Endodermal cell (in vitro differentiated cells): Measurements from ENCODE around the gene PTGIR. TPM values are rescaled to one million over a fixed set of nuclear protein-coding genes. Genes with fewer than 3 reads are reported as not detected.
"Not testable (repeated sequence)": the region's sequence is repeated elsewhere in the genome, so short reads cannot be mapped to it uniquely, and the experiment has no call there.

Experiments used
- DNase-seq: peaks from one replicate; pipeline ENCODE4 v3.0.0-alpha.2; 2017
- H3K27ac ChIP-seq: 2 replicates; pipeline ENCODE4 v1.5.1; 2013; ENCODE audit warnings: mild to moderate bottlenecking, low read depth, low read length, moderate library complexity
- H3K27me3 ChIP-seq: 2 replicates; pipeline ENCODE4 v1.6.1; 2013; ENCODE audit warnings: mild to moderate bottlenecking, low read length, moderate library complexity; ENCODE audit not compliant: insufficient read depth, control insufficient read depth, poor library complexity, severe bottlenecking
- H3K36me3 ChIP-seq: 2 replicates; pipeline ENCODE4 v1.7.0; 2013; ENCODE audit warnings: mild to moderate bottlenecking, low read length, moderate library complexity; ENCODE audit not compliant: control insufficient read depth, insufficient read depth
- H3K4me1 ChIP-seq: one replicate; pipeline ENCODE4 v1.7.0; 2013; ENCODE audit warnings: low read length; ENCODE audit not compliant: control insufficient read depth, insufficient read depth
- H3K4me3 ChIP-seq: 2 replicates; pipeline ENCODE4 v1.5.1; 2013; ENCODE audit warnings: mild to moderate bottlenecking, low read length, moderate library complexity
- H3K9ac ChIP-seq: 2 replicates; pipeline ENCODE4 v1.6.1; 2013; ENCODE audit warnings: mild to moderate bottlenecking, low read length, moderate library complexity; ENCODE audit not compliant: poor library complexity, severe bottlenecking; ENCODE audit errors: extremely low read depth
- H3K9me3 ChIP-seq: 2 replicates; pipeline ENCODE4 v1.6.1; 2013; ENCODE audit warnings: mild to moderate bottlenecking, low read length, moderate library complexity; ENCODE audit not compliant: control insufficient read depth
- H3K27ac Mint-ChIP-seq: 2 replicates; pipeline ENCODE4 v1.8.0; 2020; ENCODE audit warnings: mixed read lengths
- H3K27me3 Mint-ChIP-seq: 2 replicates; pipeline ENCODE4 v1.8.0; 2021; ENCODE audit warnings: mild to moderate bottlenecking, mixed read lengths; ENCODE audit not compliant: insufficient read depth
- H3K36me3 Mint-ChIP-seq: 2 replicates; pipeline ENCODE4 v1.8.0; 2020; ENCODE audit warnings: low read depth, mixed read lengths
- H3K4me1 Mint-ChIP-seq: 2 replicates; pipeline ENCODE4 v1.8.0; 2020; ENCODE audit warnings: mixed read lengths
- H3K4me3 Mint-ChIP-seq: 2 replicates; pipeline ENCODE4 v1.8.0; 2020; ENCODE audit warnings: mild to moderate bottlenecking, moderate library complexity, mixed read lengths
- H3K9me3 Mint-ChIP-seq: 2 replicates; pipeline ENCODE4 v1.8.0; 2020; ENCODE audit warnings: mild to moderate bottlenecking, mixed read lengths
- WGBS, 2 experiments: methylation state at CpG; one replicate each; pipeline versions ENCODE4 v1.1.5 to v1.1.7; 2013; ENCODE audit warnings: missing lambda C conversion rate in 2 of 2, mixed read lengths in 1 of 2; ENCODE audit not compliant: insufficient coverage in 1 of 2, insufficient read length in 1 of 2; 5-methylcytosine and 5-hydroxymethylcytosine counted together
- total RNA-seq, 2 donors: library from RNA; stranded (reverse); fragmentation: NEBNext Ultra II Directional in 1 of 2; extraction: Animal tissue kit (Norgen Biotek cat#: 25700) in 1 of 2; gene quantifications; 2 replicates in 1 of 2; 3 replicates in 1 of 2; pipeline ENCODE4 v1.2.1, GENCODE V29; 2021
- TF ChIP-seq, protein P1 (sequence below): fragments of 200-600 bp; sonication (generic); conservative IDR thresholded peaks from 2 replicates; pipeline ENCODE4 v1.5.0; 2021; ENCODE audit warnings: antibody characterized with exemption, mild to moderate bottlenecking

The PTGIR gene
- total RNA-seq, 2 donors from 2014 or later: not detected

DNA sequence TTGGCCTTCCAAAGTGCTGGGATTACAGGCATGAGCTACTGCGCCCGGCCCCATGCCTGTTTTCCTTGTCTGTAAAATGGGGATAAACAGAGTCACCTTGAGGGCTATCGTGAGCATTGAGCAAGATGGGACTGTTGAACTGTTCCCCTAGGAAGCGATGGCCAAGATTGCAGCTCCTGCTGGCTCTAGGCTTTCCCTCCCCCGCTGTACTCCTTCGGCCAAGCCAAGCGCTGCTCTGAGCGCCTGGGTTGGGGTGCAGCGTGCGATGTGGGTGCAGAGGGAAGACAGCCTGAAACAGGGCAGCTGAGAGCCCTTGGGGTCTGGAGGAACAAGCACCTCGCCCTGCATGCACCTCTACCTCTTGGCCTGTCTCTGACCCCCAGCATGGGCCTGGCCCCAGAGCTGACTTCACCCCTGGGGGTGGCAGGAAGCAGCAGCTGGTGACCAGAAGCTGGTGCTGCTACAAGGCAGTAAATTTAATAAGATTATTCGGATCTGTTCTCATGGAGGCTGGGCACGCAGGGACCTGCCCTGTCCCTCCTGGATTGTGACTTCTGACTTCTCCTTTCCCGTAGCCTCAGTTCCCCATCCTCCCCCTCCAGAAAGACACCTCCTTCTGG is 5.8 kb upstream of the PTGIR start:
- 86 to 89% methylated on average over 12 to 14 of the region's 14 CpGs for WGBS, 2 experiments
- no peak overlapping the region for H3K27ac ChIP-seq
- no peak for DNase-seq
- no peak overlapping the region for H3K4me3 Mint-ChIP-seq
- no peaks in the 10 kb centered on the region for H3K4me1 ChIP-seq
- H3K4me3 ChIP-seq: no peak overlapping the region
- no peaks in the 10 kb centered on the region for H3K9me3 Mint-ChIP-seq
- no peaks in the 10 kb centered on the region for H3K9me3 ChIP-seq
- H3K9ac ChIP-seq: no peak overlapping the region
- peaks cover 51% of the 10 kb centered on the region for H3K27me3 Mint-ChIP-seq
- H3K4me1 Mint-ChIP-seq: peaks cover 4% of the 10 kb centered on the region
- H3K36me3 ChIP-seq: no peaks in the 10 kb centered on the region
- H3K27ac Mint-ChIP-seq: no peak overlapping the region
- no peaks in the 10 kb centered on the region for H3K36me3 Mint-ChIP-seq
- peaks cover 34% of the 10 kb centered on the region for H3K27me3 ChIP-seq
- TF ChIP-seq, protein P1, sequence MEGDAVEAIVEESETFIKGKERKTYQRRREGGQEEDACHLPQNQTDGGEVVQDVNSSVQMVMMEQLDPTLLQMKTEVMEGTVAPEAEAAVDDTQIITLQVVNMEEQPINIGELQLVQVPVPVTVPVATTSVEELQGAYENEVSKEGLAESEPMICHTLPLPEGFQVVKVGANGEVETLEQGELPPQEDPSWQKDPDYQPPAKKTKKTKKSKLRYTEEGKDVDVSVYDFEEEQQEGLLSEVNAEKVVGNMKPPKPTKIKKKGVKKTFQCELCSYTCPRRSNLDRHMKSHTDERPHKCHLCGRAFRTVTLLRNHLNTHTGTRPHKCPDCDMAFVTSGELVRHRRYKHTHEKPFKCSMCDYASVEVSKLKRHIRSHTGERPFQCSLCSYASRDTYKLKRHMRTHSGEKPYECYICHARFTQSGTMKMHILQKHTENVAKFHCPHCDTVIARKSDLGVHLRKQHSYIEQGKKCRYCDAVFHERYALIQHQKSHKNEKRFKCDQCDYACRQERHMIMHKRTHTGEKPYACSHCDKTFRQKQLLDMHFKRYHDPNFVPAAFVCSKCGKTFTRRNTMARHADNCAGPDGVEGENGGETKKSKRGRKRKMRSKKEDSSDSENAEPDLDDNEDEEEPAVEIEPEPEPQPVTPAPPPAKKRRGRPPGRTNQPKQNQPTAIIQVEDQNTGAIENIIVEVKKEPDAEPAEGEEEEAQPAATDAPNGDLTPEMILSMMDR: no peak

DNA sequence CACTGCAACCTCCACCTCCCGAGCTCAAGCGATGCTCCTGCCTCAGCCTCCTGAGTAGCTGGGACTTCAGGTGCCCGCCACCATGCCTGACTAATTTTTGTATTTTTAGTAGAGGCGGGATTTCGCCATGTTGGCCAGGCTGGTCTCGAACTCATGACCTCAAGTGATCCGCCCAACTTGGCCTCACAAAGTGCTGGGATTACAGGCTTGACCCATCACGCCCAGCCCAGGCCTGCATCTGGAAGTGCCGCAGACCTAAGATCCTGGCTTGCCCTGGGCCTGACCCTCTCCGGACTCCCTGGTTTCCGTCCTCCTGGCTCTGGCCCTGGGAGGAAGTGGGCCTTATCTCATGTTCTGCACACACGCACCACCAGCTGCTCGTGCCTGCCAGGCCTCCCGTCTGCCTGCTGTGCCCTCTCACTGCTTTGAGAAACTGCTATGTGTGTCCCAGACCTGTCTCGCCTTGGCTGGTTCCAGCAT is 4.7 kb upstream of the PTGIR start:
- H3K36me3 ChIP-seq: no peaks in the 10 kb centered on the region
- no peaks in the 10 kb centered on the region for H3K4me1 ChIP-seq
- no peak overlapping the region for H3K9ac ChIP-seq
- peaks cover 44% of the 10 kb centered on the region for H3K27me3 Mint-ChIP-seq
- WGBS, 2 experiments: 93 to 96% methylated on average over 9 to 15 of the region's 15 CpGs
- no peak overlapping the region for H3K4me3 ChIP-seq
- TF ChIP-seq, protein P1: no peak
- no peaks in the 10 kb centered on the region for H3K36me3 Mint-ChIP-seq
- no peak overlapping the region for H3K4me3 Mint-ChIP-seq
- no peak for DNase-seq
- no peak overlapping the region for H3K27ac Mint-ChIP-seq
- H3K9me3 Mint-ChIP-seq: no peaks in the 10 kb centered on the region
- peaks cover 26% of the 10 kb centered on the region for H3K27me3 ChIP-seq
- no peaks in the 10 kb centered on the region for H3K9me3 ChIP-seq
- no peak overlapping the region for H3K27ac ChIP-seq
- peaks cover 4% of the 10 kb centered on the region for H3K4me1 Mint-ChIP-seq

DNA sequence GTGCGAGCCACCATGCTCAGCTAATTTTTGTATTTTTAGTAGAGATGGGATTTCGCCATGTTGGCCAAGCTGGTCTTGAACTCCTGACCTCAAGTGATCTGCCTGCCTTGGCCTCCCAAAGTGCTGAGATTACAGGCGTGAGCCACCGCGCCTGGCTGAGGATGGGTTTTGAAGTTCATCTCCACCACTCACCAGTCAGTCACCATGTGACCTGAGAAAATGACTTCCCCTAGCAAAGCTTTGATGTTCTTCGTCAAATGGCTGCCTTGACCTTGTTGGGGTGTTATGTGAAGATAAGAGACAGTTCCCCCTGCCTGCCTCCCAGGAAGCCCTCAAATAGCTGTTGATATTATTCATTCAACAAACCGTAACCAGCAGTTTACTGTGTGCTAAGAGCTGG is 4.1 kb upstream of the PTGIR start:
- not testable (repeated sequence) for H3K4me3 ChIP-seq, DNase-seq, H3K9me3 ChIP-seq, H3K4me1 ChIP-seq, H3K27ac ChIP-seq, H3K36me3 Mint-ChIP-seq, H3K27ac Mint-ChIP-seq, H3K9ac ChIP-seq, H3K4me3 Mint-ChIP-seq, H3K4me1 Mint-ChIP-seq, H3K9me3 Mint-ChIP-seq, H3K36me3 ChIP-seq
- H3K27me3 Mint-ChIP-seq: peaks cover 41% of the 10 kb centered on the region
- 97% methylated on average over 4 to 7 of the region's 7 CpGs for whole genome bisulfite sequencing, 2 experiments
- peaks cover 22% of the 10 kb centered on the region for H3K27me3 ChIP-seq

DNA sequence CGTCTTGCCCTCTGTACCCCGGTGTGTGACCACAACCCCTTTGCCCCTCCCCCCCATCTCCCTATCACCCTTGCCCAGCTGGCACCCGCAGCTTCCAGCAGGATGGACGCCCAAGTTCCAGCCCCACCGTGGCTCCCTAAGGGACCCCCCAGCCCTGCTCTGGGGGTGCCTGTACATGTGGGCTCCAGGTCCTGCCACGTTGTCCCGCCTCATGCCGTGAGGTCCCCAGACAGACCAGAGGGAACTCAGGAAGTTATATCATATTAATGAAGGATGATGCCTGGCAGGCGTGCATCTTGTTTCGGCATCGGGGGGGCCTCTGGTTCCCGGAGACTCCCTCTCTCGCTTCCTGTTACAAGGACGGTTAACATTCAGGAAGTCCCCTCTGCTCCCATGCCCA is 1.6 kb upstream of the PTGIR start:
- no peaks in the 10 kb centered on the region for H3K9me3 Mint-ChIP-seq
- H3K4me1 Mint-ChIP-seq: no peaks in the 10 kb centered on the region

More for the DNA sequence above, 1.6 kb upstream of the PTGIR start:
- H3K9me3 ChIP-seq: no peaks in the 10 kb centered on the region
- H3K27me3 ChIP-seq: no peaks in the 10 kb centered on the region
- no peak overlapping the region for H3K9ac ChIP-seq
- no peaks in the 10 kb centered on the region for H3K36me3 ChIP-seq
- no peak overlapping the region for H3K4me3 ChIP-seq
- no peaks in the 10 kb centered on the region for H3K4me1 ChIP-seq
- Mint-ChIP-seq H3K4me3 (no peak overlapping the region), H3K27ac (no peak overlapping the region), H3K27me3 (peaks cover 19% of the 10 kb centered on the region), H3K36me3 (no peaks in the 10 kb centered on the region)
- no peak for DNase-seq
- TF ChIP-seq, protein P1: no peak
- no peak overlapping the region for H3K27ac ChIP-seq
- whole genome bisulfite sequencing, 2 experiments: 87 to 95% methylated on average over 6 to 14 of the region's 14 CpGs
